Endodermal cell (in vitro differentiated cells): ENCODE measurements around the gene CHRNB1. TPM values are rescaled to one million over a fixed set of nuclear protein-coding genes. Genes with fewer than 3 reads are reported as not detected.
A peak's percentile ranks its signal among the peaks of the same experiment; 100 is the strongest.

Experiments
- DNase-seq: peaks from one replicate; pipeline ENCODE4 v3.0.0-alpha.2; 2017
- H3K27ac ChIP-seq: 2 replicates; pipeline ENCODE4 v1.5.1; 2013; ENCODE audit warnings: mild to moderate bottlenecking, low read depth, low read length, moderate library complexity
- H3K27me3 ChIP-seq: 2 replicates; pipeline ENCODE4 v1.6.1; 2013; ENCODE audit warnings: mild to moderate bottlenecking, low read length, moderate library complexity; ENCODE audit not compliant: insufficient read depth, control insufficient read depth, poor library complexity, severe bottlenecking
- H3K36me3 ChIP-seq: 2 replicates; pipeline ENCODE4 v1.7.0; 2013; ENCODE audit warnings: mild to moderate bottlenecking, low read length, moderate library complexity; ENCODE audit not compliant: control insufficient read depth, insufficient read depth
- H3K4me1 ChIP-seq: one replicate; pipeline ENCODE4 v1.7.0; 2013; ENCODE audit warnings: low read length; ENCODE audit not compliant: control insufficient read depth, insufficient read depth
- H3K4me3 ChIP-seq: 2 replicates; pipeline ENCODE4 v1.5.1; 2013; ENCODE audit warnings: mild to moderate bottlenecking, low read length, moderate library complexity
- H3K9ac ChIP-seq: 2 replicates; pipeline ENCODE4 v1.6.1; 2013; ENCODE audit warnings: mild to moderate bottlenecking, low read length, moderate library complexity; ENCODE audit not compliant: poor library complexity, severe bottlenecking; ENCODE audit errors: extremely low read depth
- H3K9me3 ChIP-seq: 2 replicates; pipeline ENCODE4 v1.6.1; 2013; ENCODE audit warnings: mild to moderate bottlenecking, low read length, moderate library complexity; ENCODE audit not compliant: control insufficient read depth
- H3K27ac Mint-ChIP-seq: 2 replicates; pipeline ENCODE4 v1.8.0; 2020; ENCODE audit warnings: mixed read lengths
- H3K27me3 Mint-ChIP-seq: 2 replicates; pipeline ENCODE4 v1.8.0; 2021; ENCODE audit warnings: mild to moderate bottlenecking, mixed read lengths; ENCODE audit not compliant: insufficient read depth
- H3K36me3 Mint-ChIP-seq: 2 replicates; pipeline ENCODE4 v1.8.0; 2020; ENCODE audit warnings: low read depth, mixed read lengths
- H3K4me1 Mint-ChIP-seq: 2 replicates; pipeline ENCODE4 v1.8.0; 2020; ENCODE audit warnings: mixed read lengths
- H3K4me3 Mint-ChIP-seq: 2 replicates; pipeline ENCODE4 v1.8.0; 2020; ENCODE audit warnings: mild to moderate bottlenecking, moderate library complexity, mixed read lengths
- H3K9me3 Mint-ChIP-seq: 2 replicates; pipeline ENCODE4 v1.8.0; 2020; ENCODE audit warnings: mild to moderate bottlenecking, mixed read lengths
- WGBS, 2 experiments: methylation state at CpG; one replicate each; pipeline versions ENCODE4 v1.1.5 to v1.1.7; 2013; ENCODE audit warnings: missing lambda C conversion rate in 2 of 2, mixed read lengths in 1 of 2; ENCODE audit not compliant: insufficient coverage in 1 of 2, insufficient read length in 1 of 2; 5-methylcytosine and 5-hydroxymethylcytosine counted together
- total RNA-seq, 2 donors: library from RNA; stranded (reverse); fragmentation: NEBNext Ultra II Directional in 1 of 2; extraction: Animal tissue kit (Norgen Biotek cat#: 25700) in 1 of 2; gene quantifications; 2 replicates in 1 of 2; 3 replicates in 1 of 2; pipeline ENCODE4 v1.2.1, GENCODE V29; 2021
- TF ChIP-seq, protein P1 (sequence below): fragments of 200-600 bp; sonication (generic); conservative IDR thresholded peaks from 2 replicates; pipeline ENCODE4 v1.5.0; 2021; ENCODE audit warnings: antibody characterized with exemption, mild to moderate bottlenecking

Gene CHRNB1
- total RNA-seq, 2 donors from 2014 or later, result 8.7 to 11.6 TPM

DNA sequence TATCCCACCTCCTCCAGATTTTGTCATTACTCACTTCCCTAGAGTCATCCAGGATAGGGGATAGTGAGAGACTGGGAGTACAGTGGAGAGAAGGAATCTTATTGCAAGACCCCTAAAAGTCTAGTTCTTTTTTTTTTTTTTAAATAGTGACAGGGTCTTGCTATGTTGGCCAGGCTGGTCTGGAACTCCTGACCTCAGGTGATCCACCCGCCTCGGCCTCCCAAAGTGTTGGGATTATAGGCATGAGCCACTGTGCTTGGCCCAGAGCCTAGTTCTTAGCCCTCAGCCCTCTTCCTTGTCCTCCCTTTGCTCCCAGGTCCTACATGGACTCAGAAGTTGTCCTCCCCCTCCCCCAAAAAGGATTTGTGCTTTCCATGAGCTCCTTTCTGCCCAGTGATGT, 2.7 kb upstream of the CHRNB1 start:
- Mint-ChIP-seq H3K27me3 (peaks cover 83% of the 10 kb centered on the region), H3K4me1 (peaks cover 18% of the 10 kb centered on the region), H3K4me3 (no peak overlapping the region), H3K36me3 (no peaks in the 10 kb centered on the region), H3K27ac (no peak overlapping the region), H3K9me3 (no peaks in the 10 kb centered on the region)
- no peak overlapping the region for H3K4me3 ChIP-seq
- no peaks in the 10 kb centered on the region for H3K9me3 ChIP-seq
- H3K27ac ChIP-seq, result no peak overlapping the region
- no peaks in the 10 kb centered on the region for H3K4me1 ChIP-seq
- no peak overlapping the region for H3K9ac ChIP-seq
- 80 to 93% methylated on average over 2 of the region's 2 CpGs for WGBS, 2 experiments
- TF ChIP-seq, protein P1, sequence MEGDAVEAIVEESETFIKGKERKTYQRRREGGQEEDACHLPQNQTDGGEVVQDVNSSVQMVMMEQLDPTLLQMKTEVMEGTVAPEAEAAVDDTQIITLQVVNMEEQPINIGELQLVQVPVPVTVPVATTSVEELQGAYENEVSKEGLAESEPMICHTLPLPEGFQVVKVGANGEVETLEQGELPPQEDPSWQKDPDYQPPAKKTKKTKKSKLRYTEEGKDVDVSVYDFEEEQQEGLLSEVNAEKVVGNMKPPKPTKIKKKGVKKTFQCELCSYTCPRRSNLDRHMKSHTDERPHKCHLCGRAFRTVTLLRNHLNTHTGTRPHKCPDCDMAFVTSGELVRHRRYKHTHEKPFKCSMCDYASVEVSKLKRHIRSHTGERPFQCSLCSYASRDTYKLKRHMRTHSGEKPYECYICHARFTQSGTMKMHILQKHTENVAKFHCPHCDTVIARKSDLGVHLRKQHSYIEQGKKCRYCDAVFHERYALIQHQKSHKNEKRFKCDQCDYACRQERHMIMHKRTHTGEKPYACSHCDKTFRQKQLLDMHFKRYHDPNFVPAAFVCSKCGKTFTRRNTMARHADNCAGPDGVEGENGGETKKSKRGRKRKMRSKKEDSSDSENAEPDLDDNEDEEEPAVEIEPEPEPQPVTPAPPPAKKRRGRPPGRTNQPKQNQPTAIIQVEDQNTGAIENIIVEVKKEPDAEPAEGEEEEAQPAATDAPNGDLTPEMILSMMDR, result no peak
- H3K36me3 ChIP-seq, result no peaks in the 10 kb centered on the region
- DNase-seq, result no peak
- H3K27me3 ChIP-seq, result peaks cover 43% of the 10 kb centered on the region

DNA sequence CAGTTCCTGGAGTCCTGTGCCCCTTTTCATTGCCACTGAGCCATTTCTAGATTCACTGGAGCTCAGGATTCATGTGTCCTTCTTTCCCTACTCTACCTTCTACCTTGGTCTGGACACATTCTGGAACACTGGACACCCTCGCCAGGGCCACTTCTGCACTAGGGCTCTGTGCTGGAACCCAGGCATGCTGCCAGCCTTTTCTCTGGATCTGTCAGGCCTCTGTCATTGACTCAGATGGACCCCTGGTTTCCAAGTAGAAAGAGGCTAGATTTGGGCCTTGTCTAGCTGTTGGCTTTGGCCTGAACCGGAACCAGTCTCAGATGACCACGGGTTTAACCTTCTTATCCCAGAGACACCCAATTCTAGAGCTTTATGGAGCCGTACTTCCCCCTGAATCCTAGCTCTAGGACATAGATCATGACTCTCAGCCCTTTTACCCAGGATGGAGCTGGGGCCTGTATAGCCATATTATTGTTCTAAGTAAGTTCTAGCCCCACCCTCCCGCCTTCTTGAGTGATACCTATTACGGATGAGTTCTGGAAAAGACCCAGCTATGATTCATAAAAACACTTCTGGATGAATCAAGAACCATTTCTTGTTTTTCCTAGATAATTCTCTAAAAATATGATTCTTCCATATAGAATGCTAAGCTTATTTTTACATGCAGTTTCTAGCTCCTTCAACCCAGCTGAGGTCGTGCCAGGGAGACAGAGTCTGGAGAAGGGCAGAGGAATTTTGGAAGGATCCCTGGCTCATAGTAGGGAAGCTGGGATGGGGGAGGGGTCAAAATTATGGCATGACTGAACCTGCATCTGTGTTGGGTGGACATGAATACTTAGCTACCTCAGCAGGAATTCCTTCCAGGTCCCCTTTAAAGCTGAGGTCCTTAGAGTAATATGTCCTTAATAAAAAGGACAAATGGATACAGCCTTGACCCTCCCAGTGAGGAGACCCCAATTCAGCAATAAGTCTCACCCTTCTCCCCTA, 1.1 kb upstream of the CHRNB1 start:
- Mint-ChIP-seq H3K27me3 (peaks cover 79% of the 10 kb centered on the region), H3K36me3 (no peaks in the 10 kb centered on the region), H3K27ac (no peak overlapping the region), H3K4me1 (peaks cover 8% of the 10 kb centered on the region), H3K4me3 (no peak overlapping the region), H3K9me3 (no peaks in the 10 kb centered on the region)
- Histone ChIP-seq H3K36me3 (no peaks in the 10 kb centered on the region), H3K27ac (no peak overlapping the region), H3K4me1 (no peaks in the 10 kb centered on the region), H3K4me3 (no peak overlapping the region), H3K9me3 (no peaks in the 10 kb centered on the region), H3K27me3 (peaks cover 27% of the 10 kb centered on the region), H3K9ac (no peak overlapping the region)
- DNase-seq, result no peak
- TF ChIP-seq, protein P1, result no peak
- WGBS, 2 experiments, result 85 to 97% methylated on average over 6 to 7 of the region's 7 CpGs

GRCh38 chr17:7445619-7445968, 733 bp downstream of the CHRNB1 start:
- peaks cover 6% of the 10 kb centered on the region for H3K4me1 Mint-ChIP-seq
- Histone ChIP-seq H3K36me3 (no peaks in the 10 kb centered on the region), H3K4me3 (peak overlapping the region; percentile 79), H3K9ac (peak overlapping the region; percentile 50), H3K27ac (no peak overlapping the region), H3K9me3 (no peaks in the 10 kb centered on the region), H3K4me1 (no peaks in the 10 kb centered on the region), H3K27me3 (peaks cover 16% of the 10 kb centered on the region)
- H3K4me3 Mint-ChIP-seq, result peak overlapping the region; percentile 71
- 6 to 8% methylated on average over 11 to 16 of the region's 16 CpGs for WGBS, 2 experiments
- DNase-seq, result peak; percentile 98
- H3K36me3 Mint-ChIP-seq, result no peaks in the 10 kb centered on the region
- H3K27ac Mint-ChIP-seq, result peak overlapping the region; percentile 93
- H3K27me3 Mint-ChIP-seq, result peaks cover 65% of the 10 kb centered on the region
- TF ChIP-seq, protein P1, result no peak
- no peaks in the 10 kb centered on the region for H3K9me3 Mint-ChIP-seq
